Neural progenitor cell (in vitro differentiated cells): ENCODE measurements around the gene GAGE12G.

Experiments used
- EZH2 ChIP-seq: fragments of 200-600 bp; sonication (generic); IDR thresholded peaks from 2 replicates; pipeline ENCODE4 v1.6.1; 2017; ENCODE audit warnings: antibody characterized with exemption, mild to moderate bottlenecking, moderate library complexity
- EZH2phosphoT487 ChIP-seq: fragments of 200-600 bp; sonication (generic); IDR thresholded peaks from 2 replicates; pipeline ENCODE4 v1.6.1; 2017; ENCODE audit warnings: antibody characterized with exemption
- TF ChIP-seq, protein P1 (sequence below): fragments of 200-600 bp; sonication (generic); IDR thresholded peaks from 2 replicates; pipeline ENCODE4 v1.5.1; 2017; ENCODE audit warnings: antibody characterized with exemption, mild to moderate bottlenecking

DNA sequence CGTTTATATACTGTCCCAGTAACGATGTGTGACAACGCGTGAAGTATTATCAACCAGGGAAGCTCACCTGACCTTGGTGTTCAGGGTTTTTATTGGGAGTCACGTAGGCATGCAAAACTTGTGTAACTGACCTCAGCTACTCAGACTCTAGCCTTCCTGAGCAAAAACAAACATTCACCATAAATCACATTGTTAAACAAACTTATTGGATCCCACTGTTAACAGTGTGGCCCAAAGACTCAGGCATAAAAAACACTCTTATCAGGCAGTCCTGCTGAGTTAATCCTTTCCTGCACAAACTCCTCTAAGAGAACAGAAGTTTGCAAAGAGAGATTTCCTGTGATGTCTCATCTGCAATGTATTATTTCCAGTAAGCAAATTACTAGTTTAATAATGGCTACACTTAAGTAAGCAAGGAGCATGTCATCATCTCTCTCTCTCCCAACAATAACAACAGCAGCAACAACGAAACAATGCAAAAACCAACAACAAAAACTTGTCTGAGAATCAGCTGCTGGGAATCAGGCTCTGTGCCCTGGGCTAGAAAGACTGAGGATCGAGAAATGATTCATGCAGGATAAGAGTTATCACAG lies 40.6 kb downstream of the GAGE12G start:
- TF ChIP-seq, protein P1, sequence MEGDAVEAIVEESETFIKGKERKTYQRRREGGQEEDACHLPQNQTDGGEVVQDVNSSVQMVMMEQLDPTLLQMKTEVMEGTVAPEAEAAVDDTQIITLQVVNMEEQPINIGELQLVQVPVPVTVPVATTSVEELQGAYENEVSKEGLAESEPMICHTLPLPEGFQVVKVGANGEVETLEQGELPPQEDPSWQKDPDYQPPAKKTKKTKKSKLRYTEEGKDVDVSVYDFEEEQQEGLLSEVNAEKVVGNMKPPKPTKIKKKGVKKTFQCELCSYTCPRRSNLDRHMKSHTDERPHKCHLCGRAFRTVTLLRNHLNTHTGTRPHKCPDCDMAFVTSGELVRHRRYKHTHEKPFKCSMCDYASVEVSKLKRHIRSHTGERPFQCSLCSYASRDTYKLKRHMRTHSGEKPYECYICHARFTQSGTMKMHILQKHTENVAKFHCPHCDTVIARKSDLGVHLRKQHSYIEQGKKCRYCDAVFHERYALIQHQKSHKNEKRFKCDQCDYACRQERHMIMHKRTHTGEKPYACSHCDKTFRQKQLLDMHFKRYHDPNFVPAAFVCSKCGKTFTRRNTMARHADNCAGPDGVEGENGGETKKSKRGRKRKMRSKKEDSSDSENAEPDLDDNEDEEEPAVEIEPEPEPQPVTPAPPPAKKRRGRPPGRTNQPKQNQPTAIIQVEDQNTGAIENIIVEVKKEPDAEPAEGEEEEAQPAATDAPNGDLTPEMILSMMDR = no peak
- TF ChIP-seq EZH2phosphoT487 = no peak
- TF ChIP-seq EZH2 = no peak
